Caco-2 (cell line): ENCODE data around the gene TMEM98. TPM values are rescaled to one million over a fixed set of nuclear protein-coding genes. Genes with fewer than 3 reads are reported as not detected.

Experiments
- BruUV-seq: library from RNA; stranded (reverse); fragments of 400-500 nt; replicated peaks from 2 replicates; lab custom pipeline; 2021; lab: Mats Ljungman, UMichigan
- CTCF ChIA-PET: fragments of 300-600 bp; sonication (Branson Sonifier 250); formaldehyde crosslinking; loops from one replicate; lab custom pipeline; 2022; ENCODE audit warnings: antibody characterized with exemption; lab: Charles Lee
- POLR2A ChIA-PET: fragments of 300-600 bp; sonication (Branson Sonifier 250); formaldehyde crosslinking; loops from one replicate; lab custom pipeline; 2022; ENCODE audit warnings: antibody characterized with exemption; lab: Charles Lee
- DNase-seq, 2 experiments: peaks; one replicate each; pipeline versions ENCODE4 v3.0.0 to v3.0.0-alpha.2; 2020 to 2022
- H3K27me3 ChIP-seq: replicated peaks from 2 replicates; pipeline ENCODE4 v1.6.0; 2011; ENCODE audit warnings: low read length; ENCODE audit not compliant: control insufficient read depth, insufficient read depth
- H3K36me3 ChIP-seq: 2 replicates; pipeline ENCODE4 v1.5.1; 2011; ENCODE audit warnings: low read length; ENCODE audit not compliant: control insufficient read depth, insufficient read depth
- H3K4me1 ChIP-seq: fragments of 250-450 bp; sonication (Bioruptor Pico); 2 replicates; pipeline ENCODE4 v1.5.1; 2020; ENCODE audit warnings: mild to moderate bottlenecking
- H3K4me3 ChIP-seq: 2 replicates; pipeline ENCODE4 v1.5.1; 2011; ENCODE audit warnings: low read depth, mild to moderate bottlenecking, control low read depth, low read length
- H3K9me3 ChIP-seq: fragments of 250-450 bp; sonication (Bioruptor Pico); 2 replicates; pipeline ENCODE4 v1.5.1; 2020; ENCODE audit warnings: mild to moderate bottlenecking, moderate library complexity
- H3K27ac Mint-ChIP-seq: one replicate; pipeline ENCODE4 v1.8.0; 2022; ENCODE audit warnings: mixed read lengths; ENCODE audit not compliant: unreplicated experiment
- H3K27me3 Mint-ChIP-seq: one replicate; pipeline ENCODE4 v1.8.0; 2022; ENCODE audit warnings: mixed read lengths; ENCODE audit not compliant: insufficient read depth, unreplicated experiment
- H3K36me3 Mint-ChIP-seq: one replicate; pipeline ENCODE4 v1.8.0; 2022; ENCODE audit warnings: mild to moderate bottlenecking, mixed read lengths; ENCODE audit not compliant: insufficient read depth, unreplicated experiment
- H3K4me1 Mint-ChIP-seq: one replicate; pipeline ENCODE4 v1.8.0; 2022; ENCODE audit warnings: low read depth, mixed read lengths; ENCODE audit not compliant: unreplicated experiment
- H3K4me3 Mint-ChIP-seq: one replicate; pipeline ENCODE4 v1.8.0; 2022; ENCODE audit warnings: mild to moderate bottlenecking, moderate library complexity, mixed read lengths; ENCODE audit not compliant: unreplicated experiment
- H3K9me3 Mint-ChIP-seq: one replicate; pipeline ENCODE4 v1.8.0; 2022; ENCODE audit warnings: mixed read lengths; ENCODE audit not compliant: unreplicated experiment
- intact Hi-C: fragments of 100-400 bp; cut with micrococcal nuclease; formaldehyde crosslinking; loops from one replicate; pipeline ENCODE4 v1.10.0; 2022; ENCODE audit not compliant: unreplicated experiment
- total RNA-seq: library from RNA; stranded (reverse); gene quantifications from 2 replicates; pipeline ENCODE4 v1.2.3, GENCODE V29; 2022
- TF ChIP-seq, protein P1 (sequence below), 2 experiments: fragments of 200-600 bp in 1 of 2; IDR thresholded peaks; 1 replicate in 1 of 2; 2 replicates in 1 of 2; pipeline versions ENCODE4 v1.5.1 to v1.8.0; 2011 to 2022; ENCODE audit warnings: antibody characterized with exemption in 1 of 2, control low read depth in 1 of 2, inconsistent platforms in 1 of 2, low read depth in 1 of 2, low read length in 1 of 2, mild to moderate bottlenecking in 1 of 2, moderate library complexity in 1 of 2; ENCODE audit not compliant: insufficient read depth in 1 of 2, severe bottlenecking in 1 of 2, unreplicated experiment in 1 of 2

Gene TMEM98
- total RNA-seq, 1 experiment from 2014 or later = 229 TPM

DNA sequence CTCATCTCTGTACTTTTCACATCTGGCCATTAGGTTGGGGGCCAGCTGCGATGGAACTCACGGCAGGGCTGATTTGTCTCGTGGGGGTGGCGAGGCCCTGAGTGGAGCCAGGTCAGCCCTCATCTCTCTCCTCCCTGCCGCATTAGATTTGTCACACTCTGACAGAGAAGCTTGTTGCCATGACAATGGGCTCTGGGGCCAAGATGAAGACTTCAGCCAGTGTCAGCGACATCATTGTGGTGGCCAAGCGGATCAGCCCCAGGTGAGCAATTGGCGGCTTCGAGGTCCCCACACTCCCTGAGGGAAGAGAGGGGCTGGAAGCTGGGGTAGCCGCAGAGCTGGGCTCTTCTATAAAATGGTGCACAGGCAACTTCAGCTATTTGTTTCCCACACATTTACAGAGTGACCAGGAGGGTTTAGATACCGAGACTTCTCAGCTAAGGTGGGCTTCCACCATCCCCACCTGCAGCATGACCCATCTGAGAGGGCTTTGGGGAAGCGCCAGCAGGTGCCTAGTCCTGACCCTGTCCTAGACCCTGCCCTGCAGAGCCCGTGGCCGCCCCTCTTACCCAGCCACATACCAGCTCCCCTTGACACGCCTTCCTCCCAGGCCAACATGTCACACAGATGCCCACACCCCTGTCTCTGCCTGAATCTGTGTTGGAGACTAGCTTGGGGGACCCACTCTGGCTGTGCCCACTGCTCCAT is 8.4 kb downstream of the TMEM98 start:
- no peaks in the 10 kb centered on the region for H3K4me1 Mint-ChIP-seq
- DNase-seq = no peak
- no peaks in the 10 kb centered on the region for H3K9me3 Mint-ChIP-seq
- peaks cover 79% of the 10 kb centered on the region for H3K36me3 Mint-ChIP-seq
- Histone ChIP-seq H3K27me3 (no peaks in the 10 kb centered on the region), H3K9me3 (no peaks in the 10 kb centered on the region), H3K4me3 (no peak overlapping the region), H3K4me1 (0 out of 2 replicates have a peak, but pooled peaks cover 8% of the 10 kb centered on the region), H3K36me3 (peaks cover 14% of the 10 kb centered on the region)
- peak overlapping the region; percentile 31 for H3K27ac Mint-ChIP-seq
- H3K27me3 Mint-ChIP-seq = no peaks in the 10 kb centered on the region
- intact Hi-C loops = no loop called here
- CTCF ChIA-PET = interaction anchor here (0.7 to 2.0 kb wide), 6 partner anchors 16 to 277 kb away, joined by 3 to 10 read pairs (median 6); no protein-coding TSS in a partner anchor
- TF ChIP-seq, protein P1, sequence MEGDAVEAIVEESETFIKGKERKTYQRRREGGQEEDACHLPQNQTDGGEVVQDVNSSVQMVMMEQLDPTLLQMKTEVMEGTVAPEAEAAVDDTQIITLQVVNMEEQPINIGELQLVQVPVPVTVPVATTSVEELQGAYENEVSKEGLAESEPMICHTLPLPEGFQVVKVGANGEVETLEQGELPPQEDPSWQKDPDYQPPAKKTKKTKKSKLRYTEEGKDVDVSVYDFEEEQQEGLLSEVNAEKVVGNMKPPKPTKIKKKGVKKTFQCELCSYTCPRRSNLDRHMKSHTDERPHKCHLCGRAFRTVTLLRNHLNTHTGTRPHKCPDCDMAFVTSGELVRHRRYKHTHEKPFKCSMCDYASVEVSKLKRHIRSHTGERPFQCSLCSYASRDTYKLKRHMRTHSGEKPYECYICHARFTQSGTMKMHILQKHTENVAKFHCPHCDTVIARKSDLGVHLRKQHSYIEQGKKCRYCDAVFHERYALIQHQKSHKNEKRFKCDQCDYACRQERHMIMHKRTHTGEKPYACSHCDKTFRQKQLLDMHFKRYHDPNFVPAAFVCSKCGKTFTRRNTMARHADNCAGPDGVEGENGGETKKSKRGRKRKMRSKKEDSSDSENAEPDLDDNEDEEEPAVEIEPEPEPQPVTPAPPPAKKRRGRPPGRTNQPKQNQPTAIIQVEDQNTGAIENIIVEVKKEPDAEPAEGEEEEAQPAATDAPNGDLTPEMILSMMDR (IDR thresholded peaks at IDR 0.05; ENCODE audit: insufficient read depth in 1 of 2, low read depth in 1 of 2, low read length in 1 of 2, severe bottlenecking in 1 of 2, unreplicated experiment in 1 of 2) = no peak
- POLR2A ChIA-PET = interaction anchor here (0.6 kb wide), 2 partner anchors 7 to 63 kb away, joined by 3 read pairs; no protein-coding TSS in a partner anchor
- H3K4me3 Mint-ChIP-seq = no peak overlapping the region
- no TSS peak for BruUV-seq

DNA sequence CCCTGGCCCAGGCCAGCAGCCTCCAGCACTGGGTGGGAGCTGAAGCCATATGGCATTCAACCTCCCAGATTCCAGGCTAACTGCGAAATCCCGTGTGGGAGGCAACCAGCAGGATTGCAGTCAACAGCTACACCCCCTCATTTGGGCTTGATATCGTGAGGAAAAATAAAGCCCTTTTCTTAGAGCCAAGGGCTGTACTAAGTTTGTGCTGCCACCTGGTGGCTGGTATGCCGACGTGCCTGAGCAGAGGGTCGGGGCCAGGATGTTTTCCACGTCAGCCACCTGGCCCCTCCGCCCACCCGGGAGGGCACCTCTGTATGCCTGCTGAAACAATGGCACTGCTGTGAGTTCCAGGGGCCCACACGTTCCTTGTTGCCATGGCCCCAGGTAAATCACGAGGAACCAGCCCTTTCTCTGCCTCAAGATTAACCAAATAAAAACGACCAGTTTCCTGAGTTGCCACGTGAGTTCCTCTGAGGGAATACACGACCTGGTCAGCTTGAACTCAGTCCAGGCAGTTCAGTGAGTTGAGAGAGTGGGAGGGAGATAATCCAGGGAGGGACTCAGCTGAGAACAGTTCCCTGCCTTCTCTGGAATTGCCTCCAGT is 9.0 kb downstream of the TMEM98 start:
- intact Hi-C loops = no loop called here
- peak overlapping the region; percentile 31 for H3K27ac Mint-ChIP-seq

More for the DNA sequence above, 9.0 kb downstream of the TMEM98 start:
- H3K4me1 Mint-ChIP-seq = no peaks in the 10 kb centered on the region
- no TSS peak for BruUV-seq
- TF ChIP-seq, protein P1 (IDR thresholded peaks at IDR 0.05; ENCODE audit: insufficient read depth in 1 of 2, low read depth in 1 of 2, low read length in 1 of 2, severe bottlenecking in 1 of 2, unreplicated experiment in 1 of 2) = peak; percentile 89 to 90
- CTCF ChIA-PET = interaction anchor here (0.7 to 2.0 kb wide), 6 partner anchors 17 to 277 kb away, joined by 3 to 10 read pairs (median 6); no protein-coding TSS in a partner anchor
- H3K9me3 ChIP-seq = no peaks in the 10 kb centered on the region
- no peaks in the 10 kb centered on the region for H3K9me3 Mint-ChIP-seq
- H3K27me3 Mint-ChIP-seq = no peaks in the 10 kb centered on the region
- 0 out of 2 replicates have a peak, but pooled peaks cover 8% of the 10 kb centered on the region for H3K4me1 ChIP-seq
- peaks cover 14% of the 10 kb centered on the region for H3K36me3 ChIP-seq
- peak; percentile 74 to 81 for DNase-seq
- H3K27me3 ChIP-seq = no peaks in the 10 kb centered on the region
- H3K4me3 ChIP-seq = no peak overlapping the region
- POLR2A ChIA-PET = interaction anchor here (0.6 kb wide), 2 partner anchors 8 to 62 kb away, joined by 3 read pairs; no protein-coding TSS in a partner anchor
- no peak overlapping the region for H3K4me3 Mint-ChIP-seq
- H3K36me3 Mint-ChIP-seq = peaks cover 77% of the 10 kb centered on the region
